HPDE6-E6E7 (cell line): ENCODE results near the gene C1orf210.

Source experiments
- DNase-seq: peaks from one replicate; pipeline ENCODE4 v3.0.0; 2011; ENCODE audit warnings: missing footprints; ENCODE audit errors: extremely low spot score

C1orf210 gene

GRCh38 chr1:43250351-43250761, 35.0 kb downstream of the C1orf210 start:
- no peak for DNase-seq

- DNase-seq: no peak
These were observed 38.0 kb downstream of the C1orf210 start for GRCh38 chr1:43247256-43247921.

- DNase-seq: no peak
These were observed 38.7 kb downstream of the C1orf210 start for GRCh38 chr1:43246466-43247213.

- DNase-seq: no peak
These were observed 42.1 kb downstream of the C1orf210 start for GRCh38 chr1:43243299-43243698.

GRCh38 chr1:43241413-43241836, 44.0 kb downstream of the C1orf210 start:
- DNase-seq: peak; percentile 26

GRCh38 chr1:43239484-43239883, 45.9 kb downstream of the C1orf210 start:
- no peak for DNase-seq

GRCh38 chr1:43238991-43239469, 46.4 kb downstream of the C1orf210 start:
- no peak for DNase-seq

GRCh38 chr1:43238085-43238484, 47.3 kb downstream of the C1orf210 start:
- peak; percentile 63 for DNase-seq

GRCh38 chr1:43237121-43237520, 48.3 kb downstream of the C1orf210 start:
- no peak for DNase-seq

GRCh38 chr1:43235451-43236121, 49.8 kb downstream of the C1orf210 start:
- DNase-seq: no peak

GRCh38 chr1:43235040-43235439, 50.3 kb downstream of the C1orf210 start:
- DNase-seq: no peak

- no peak for DNase-seq
These were observed 51.1 kb downstream of the C1orf210 start for GRCh38 chr1:43234267-43234666.

- no peak for DNase-seq
These were observed 51.8 kb downstream of the C1orf210 start for GRCh38 chr1:43233631-43234030.

GRCh38 chr1:43232482-43232881, 52.9 kb downstream of the C1orf210 start:
- DNase-seq: no peak

GRCh38 chr1:43232074-43232473, 53.3 kb downstream of the C1orf210 start:
- DNase-seq: peak; percentile 37
